HepG2 (cell line): ENCODE measurements around the gene KCND3. TPM values are rescaled to one million over a fixed set of nuclear protein-coding genes. Genes with fewer than 3 reads are reported as not detected.

ENCODE experiments used
- ATAC-seq: fragments of 200-7000 bp; cut with Tn5 transposase; 3 replicates; pipeline ENCODE4 v1.9.1; 2020; ENCODE audit warnings: mild to moderate bottlenecking, moderate library complexity
- BruUV-seq: library from RNA; stranded (reverse); fragments of 400-500 nt; replicated peaks from 2 replicates; lab custom pipeline; 2021; lab: Mats Ljungman, UMichigan
- CTCF ChIA-PET: fragments of 300-600 bp; formaldehyde crosslinking; extraction: SDS; loops from one replicate; lab custom pipeline; 2021; ENCODE audit warnings: low total read pairs, inconsistent platforms, low intra/inter-chr PET ratio; lab: Yijun Ruan, JAX
- POLR2A ChIA-PET: fragments of 350-600 bp; sonication (Branson Sonifier 250); formaldehyde crosslinking; loops from one replicate; lab custom pipeline; 2020; ENCODE audit warnings: antibody characterized with exemption, inconsistent platforms; lab: Yijun Ruan, JAX
- DNase-seq: peaks from one replicate; pipeline ENCODE4 v3.0.0-alpha.2; 2015; ENCODE audit warnings: low spot score
- FAIRE-seq: peaks from 3 replicates; lab custom pipeline; 2011; peaks lifted over from hg19 to GRCh38; lab: Jason Lieb, UNC
- H2AFZ ChIP-seq: one replicate; pipeline ENCODE4 v1.6.1; 2011; ENCODE audit warnings: low read length, inconsistent platforms
- H3K27ac ChIP-seq: fragments of 300-600 bp; 3 replicates; pipeline ENCODE4 v1.8.0; 2011; ENCODE audit warnings: mixed run types, mild to moderate bottlenecking, mixed read lengths, low read length, inconsistent platforms; ENCODE audit not compliant: insufficient read depth; ENCODE audit errors: extremely low read length
- H3K27me3 ChIP-seq, 2 experiments: fragments of 200-600 bp in 1 of 2; 2 replicates in 1 of 2; 3 replicates in 1 of 2; pipeline versions ENCODE4 v1.6.0 to v1.8.0; 2011; ENCODE audit warnings: low read length in 2 of 2, mild to moderate bottlenecking in 2 of 2, moderate library complexity in 2 of 2, inconsistent platforms in 1 of 2; ENCODE audit not compliant: insufficient read depth in 2 of 2, control insufficient read depth in 1 of 2
- H3K36me3 ChIP-seq, 2 experiments: fragments of 200-600 bp in 1 of 2; replicated peaks in 1 of 2; 2 replicates in 1 of 2; 3 replicates in 1 of 2; pipeline versions ENCODE4 v1.5.1 to v1.8.0; 2011; ENCODE audit warnings: low read length in 2 of 2, inconsistent platforms in 1 of 2; ENCODE audit not compliant: insufficient read depth in 2 of 2, control insufficient read depth in 1 of 2
- H3K4me1 ChIP-seq: 2 replicates; pipeline ENCODE4 v1.5.1; 2012; ENCODE audit warnings: low read length, inconsistent platforms; ENCODE audit not compliant: insufficient read depth
- H3K4me2 ChIP-seq: 2 replicates; pipeline ENCODE4 v1.6.0; 2011; ENCODE audit warnings: low read depth, low read length, inconsistent platforms
- H3K4me3 ChIP-seq, 3 experiments: fragments of 200-600 bp in 1 of 3; sonication (generic), shearing (Covaris generic) in 1 of 3; replicated peaks in 1 of 3; 2 replicates each; pipeline ENCODE4 v1.5.1; 2011 to 2016; ENCODE audit warnings: low read length in 3 of 3, inconsistent platforms in 2 of 3, low read depth in 2 of 3, mild to moderate bottlenecking in 2 of 3, control low read depth in 1 of 3, mixed read lengths in 1 of 3; ENCODE audit not compliant: insufficient read depth in 1 of 3
- H3K79me2 ChIP-seq: one replicate; pipeline ENCODE4 v1.6.1; 2011; ENCODE audit warnings: low read length, inconsistent platforms; ENCODE audit not compliant: insufficient read depth
- H3K9ac ChIP-seq: 2 replicates; pipeline ENCODE4 v1.6.0; 2011; ENCODE audit warnings: mild to moderate bottlenecking, low read depth, low read length, inconsistent platforms; ENCODE audit not compliant: insufficient read depth
- H3K9me3 ChIP-seq: 2 replicates; pipeline ENCODE4 v1.5.1; 2012; ENCODE audit warnings: mild to moderate bottlenecking, low read length
- H4K20me1 ChIP-seq: 2 replicates; pipeline ENCODE4 v1.6.0; 2011; ENCODE audit warnings: inconsistent platforms, mild to moderate bottlenecking, low read length, moderate library complexity; ENCODE audit not compliant: insufficient read depth
- BHLHE40 ChIP-seq: IDR thresholded peaks from 2 replicates; pipeline ENCODE4 v1.6.1; 2011; ENCODE audit warnings: low read length, improper control_type of control experiment
- EP300 ChIP-seq, 3 experiments: sonication (generic) in 1 of 3; formaldehyde crosslinking in 1 of 3; IDR thresholded peaks; 2 replicates each; pipeline versions ENCODE4 v1.5.1 to v1.6.1; 2011 to 2020; ENCODE audit warnings: low read depth in 2 of 3, low read length in 2 of 3, borderline replicate concordance in 1 of 3, improper control_type of control experiment in 1 of 3, mild to moderate bottlenecking in 1 of 3, missing genetic modification reagents in 1 of 3, moderate library complexity in 1 of 3
- FOXM1 ChIP-seq: sonication (generic); formaldehyde crosslinking; IDR thresholded peaks from 2 replicates; pipeline ENCODE4 v1.5.0; 2020; ENCODE audit warnings: missing genetic modification reagents
- GMEB1 ChIP-seq: sonication (generic); formaldehyde crosslinking; IDR thresholded peaks from 2 replicates; pipeline ENCODE4 v1.5.1; 2020; ENCODE audit warnings: missing genetic modification reagents, mild to moderate bottlenecking, borderline replicate concordance
- JUN ChIP-seq: sonication (generic); formaldehyde crosslinking; IDR thresholded peaks from 2 replicates; pipeline ENCODE4 v1.4.0; 2020; ENCODE audit warnings: mild to moderate bottlenecking, missing genetic modification reagents
- NFKBIZ ChIP-seq: IDR thresholded peaks from 2 replicates; pipeline ENCODE4 v1.6.1; 2018; ENCODE audit warnings: missing genetic modification reagents, missing compliant biosample characterization
- REL ChIP-seq: sonication (generic); formaldehyde crosslinking; conservative IDR thresholded peaks from 2 replicates; pipeline ENCODE4 v1.8.0; 2022; ENCODE audit warnings: mild to moderate bottlenecking, missing genetic modification reagents, moderate library complexity
- ZNF503 ChIP-seq: sonication (generic); formaldehyde crosslinking; IDR thresholded peaks from 2 replicates; pipeline ENCODE4 v1.4.0; 2020; ENCODE audit warnings: missing genetic modification reagents
- ZNF724P ChIP-seq: sonication (generic); formaldehyde crosslinking; IDR thresholded peaks from 2 replicates; pipeline ENCODE4 v1.8.0; 2022; ENCODE audit warnings: missing genetic modification reagents, borderline replicate concordance
- ZNF737 ChIP-seq: sonication (generic); formaldehyde crosslinking; IDR thresholded peaks from 2 replicates; pipeline ENCODE4 v1.5.0; 2020; ENCODE audit warnings: missing genetic modification reagents, mild to moderate bottlenecking, borderline replicate concordance
- ZNF878 ChIP-seq: sonication (generic); formaldehyde crosslinking; IDR thresholded peaks from 2 replicates; pipeline ENCODE4 v1.8.1; 2023; ENCODE audit warnings: mild to moderate bottlenecking, missing genetic modification reagents, moderate library complexity
- ZZZ3 ChIP-seq: sonication (generic); formaldehyde crosslinking; IDR thresholded peaks from 2 replicates; pipeline ENCODE4 v1.4.0; 2020; ENCODE audit warnings: missing genetic modification reagents, mild to moderate bottlenecking, borderline replicate concordance
- whole genome bisulfite sequencing: methylation state at CpG from one replicate; pipeline ENCODE4 v1.1.6; 2017; ENCODE audit warnings: low lambda C conversion rate; 5-methylcytosine and 5-hydroxymethylcytosine counted together
- in situ Hi-C: cut with HindIII; loops from 2 replicates; pipeline ENCODE4 v1.10.0; 2017; ENCODE audit warnings: low pct_unique_long_range_greater_than_20kb; ENCODE audit not compliant: extremely low pct_ligation_motif_present
- intact Hi-C: fragments of 100-400 bp; cut with micrococcal nuclease; formaldehyde crosslinking; loops from one replicate; pipeline ENCODE4 v1.10.0; 2022; ENCODE audit not compliant: unreplicated experiment
- polyA plus RNA-seq, 8 experiments: library from polyadenylated mRNA; depleted of rRNA in 3 of 8; stranded (reverse) in 7 of 8; unstranded in 1 of 8; fragments of >200 nt; fragmentation: Illumina TruSeq in 4 of 8; extraction: Trizol in 4 of 8; gene quantifications; 2 replicates each; pipeline versions ENCODE4 v1.2.1 to v1.2.3, GENCODE V29; 2011 to 2016; ENCODE audit warnings: low read depth in 4 of 8, missing spikeins in 1 of 8, mixed read lengths in 1 of 8; ENCODE audit not compliant: insufficient read depth in 1 of 8
- total RNA-seq, 5 experiments: library from RNA; depleted of rRNA; stranded (reverse); fragments of >200 nt; fragmentation: Illumina TruSeq; extraction: Trizol; gene quantifications; 2 replicates each; pipeline ENCODE4 v1.2.3, GENCODE V29; 2016; ENCODE audit warnings: low read depth in 1 of 5
- TF ChIP-seq, protein P1 (sequence below): sonication (generic); formaldehyde crosslinking; IDR thresholded peaks from 2 replicates; pipeline ENCODE4 v1.4.0; 2020; ENCODE audit warnings: missing genetic modification reagents, borderline replicate concordance
- TF ChIP-seq, protein P2 (sequence below): sonication (generic); formaldehyde crosslinking; IDR thresholded peaks from 2 replicates; pipeline ENCODE4 v1.8.0; 2022; ENCODE audit warnings: low read depth, missing genetic modification reagents
- TF ChIP-seq, protein P3 (sequence below): sonication (generic); formaldehyde crosslinking; IDR thresholded peaks from 2 replicates; pipeline ENCODE4 v1.5.1; 2020; ENCODE audit warnings: missing genetic modification reagents, mild to moderate bottlenecking, borderline replicate concordance

Gene KCND3
- total and polyA plus RNA-seq, 2 of the 13 experiments (the other 11 are each of a cell fraction or from before 2014, with no cell fraction given) = 0.04 TPM; not detected in 1

DNA sequence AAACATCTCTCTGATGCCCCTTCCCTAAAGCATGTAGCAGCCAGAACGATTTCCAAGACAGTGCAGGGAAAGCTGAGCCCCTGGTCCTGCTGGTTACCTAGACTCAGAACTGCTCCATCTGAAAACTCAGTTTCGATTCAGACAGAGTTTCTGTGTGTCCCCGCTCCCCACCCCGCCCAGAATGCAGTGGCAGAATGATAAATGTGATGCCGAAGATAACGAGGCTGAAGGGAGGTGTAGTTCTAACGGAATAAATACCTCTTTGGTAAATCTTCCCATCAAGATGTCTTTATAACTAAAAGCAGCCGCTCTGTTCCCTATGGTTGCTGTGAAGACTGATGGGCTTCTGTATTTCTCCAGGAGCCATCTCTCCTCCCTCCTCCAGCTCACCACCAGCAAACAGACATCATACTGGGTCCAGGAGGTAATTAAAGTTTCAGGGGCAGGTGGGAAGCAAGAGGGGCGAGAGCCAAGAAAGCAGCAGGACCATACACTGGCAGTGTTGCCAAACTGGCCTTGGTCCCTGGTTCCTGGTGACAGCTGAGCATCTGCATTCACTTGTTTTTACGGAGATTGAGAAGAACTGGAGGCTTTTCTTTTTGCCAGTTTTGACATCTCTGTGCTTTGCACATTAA lies 156.8 kb downstream of the KCND3 start:
- ATAC-seq = no peak
- peaks cover 0 to 7% of the 10 kb centered on the region in 2 experiments; a peak in 1 of 5 replicates for H3K27me3 ChIP-seq
- H4K20me1 ChIP-seq = no peaks in the 10 kb centered on the region
- no peaks in the 10 kb centered on the region for H3K4me1 ChIP-seq
- 2% methylated on average over 10 of the region's 10 CpGs for WGBS
- in situ Hi-C loops = no loop called here
- CTCF ChIA-PET = no interaction called here
- H3K79me2 ChIP-seq = no peaks in the 10 kb centered on the region
- no peak overlapping the region for H2AFZ ChIP-seq
- no TSS peak for BruUV-seq
- no peak overlapping the region for H3K9ac ChIP-seq
- no peaks in the 10 kb centered on the region for H3K36me3 ChIP-seq
- DNase-seq = no peak
- intact Hi-C loops = no loop called here
- no peak overlapping the region for H3K27ac ChIP-seq
- no peak for FAIRE-seq
- H3K4me2 ChIP-seq = no peak overlapping the region
- POLR2A ChIA-PET = no interaction called here
- H3K9me3 ChIP-seq = no peaks in the 10 kb centered on the region
- H3K4me3 ChIP-seq = no peak overlapping the region
- no peak for TF ChIP-seq JUN (CRISPR knock-in tag)
- no peak for TF ChIP-seq ZNF878 (CRISPR knock-in tag)
- no peak for TF ChIP-seq ZNF724P (CRISPR knock-in tag)
- no peak for TF ChIP-seq ZZZ3 (CRISPR knock-in tag)
- no peak for TF ChIP-seq EP300 (IDR thresholded peaks at IDR 0.05; ENCODE audit: low read depth in 2 of 2, low read length in 2 of 2)
- TF ChIP-seq EP300 (CRISPR knock-in tag; IDR thresholded peaks at IDR 0.05; ENCODE audit: borderline replicate concordance) = no peak
- no peak for TF ChIP-seq GMEB1 (CRISPR knock-in tag)
- TF ChIP-seq BHLHE40 = no peak
- TF ChIP-seq FOXM1 (CRISPR knock-in tag) = no peak
- TF ChIP-seq, protein P1, sequence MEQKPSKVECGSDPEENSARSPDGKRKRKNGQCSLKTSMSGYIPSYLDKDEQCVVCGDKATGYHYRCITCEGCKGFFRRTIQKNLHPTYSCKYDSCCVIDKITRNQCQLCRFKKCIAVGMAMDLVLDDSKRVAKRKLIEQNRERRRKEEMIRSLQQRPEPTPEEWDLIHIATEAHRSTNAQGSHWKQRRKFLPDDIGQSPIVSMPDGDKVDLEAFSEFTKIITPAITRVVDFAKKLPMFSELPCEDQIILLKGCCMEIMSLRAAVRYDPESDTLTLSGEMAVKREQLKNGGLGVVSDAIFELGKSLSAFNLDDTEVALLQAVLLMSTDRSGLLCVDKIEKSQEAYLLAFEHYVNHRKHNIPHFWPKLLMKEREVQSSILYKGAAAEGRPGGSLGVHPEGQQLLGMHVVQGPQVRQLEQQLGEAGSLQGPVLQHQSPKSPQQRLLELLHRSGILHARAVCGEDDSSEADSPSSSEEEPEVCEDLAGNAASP (CRISPR knock-in tag) = no peak
- TF ChIP-seq ZNF737 = no peak
- TF ChIP-seq, protein P2, sequence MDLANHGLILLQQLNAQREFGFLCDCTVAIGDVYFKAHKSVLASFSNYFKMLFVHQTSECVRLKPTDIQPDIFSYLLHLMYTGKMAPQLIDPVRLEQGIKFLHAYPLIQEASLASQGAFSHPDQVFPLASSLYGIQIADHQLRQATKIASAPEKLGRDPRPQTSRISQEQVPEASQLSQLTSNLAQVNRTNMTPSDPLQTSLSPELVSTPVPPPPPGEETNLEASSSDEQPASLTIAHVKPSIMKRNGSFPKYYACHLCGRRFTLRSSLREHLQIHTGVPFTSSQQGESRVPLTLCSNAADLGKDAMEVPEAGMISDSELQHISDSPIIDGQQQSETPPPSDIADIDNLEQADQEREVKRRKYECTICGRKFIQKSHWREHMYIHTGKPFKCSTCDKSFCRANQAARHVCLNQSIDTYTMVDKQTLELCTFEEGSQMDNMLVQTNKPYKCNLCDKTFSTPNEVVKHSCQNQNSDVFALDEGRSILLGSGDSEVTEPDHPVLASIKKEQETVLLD (CRISPR knock-in tag) = no peak
- TF ChIP-seq NFKBIZ (CRISPR knock-in tag) = no peak
- TF ChIP-seq, protein P3, sequence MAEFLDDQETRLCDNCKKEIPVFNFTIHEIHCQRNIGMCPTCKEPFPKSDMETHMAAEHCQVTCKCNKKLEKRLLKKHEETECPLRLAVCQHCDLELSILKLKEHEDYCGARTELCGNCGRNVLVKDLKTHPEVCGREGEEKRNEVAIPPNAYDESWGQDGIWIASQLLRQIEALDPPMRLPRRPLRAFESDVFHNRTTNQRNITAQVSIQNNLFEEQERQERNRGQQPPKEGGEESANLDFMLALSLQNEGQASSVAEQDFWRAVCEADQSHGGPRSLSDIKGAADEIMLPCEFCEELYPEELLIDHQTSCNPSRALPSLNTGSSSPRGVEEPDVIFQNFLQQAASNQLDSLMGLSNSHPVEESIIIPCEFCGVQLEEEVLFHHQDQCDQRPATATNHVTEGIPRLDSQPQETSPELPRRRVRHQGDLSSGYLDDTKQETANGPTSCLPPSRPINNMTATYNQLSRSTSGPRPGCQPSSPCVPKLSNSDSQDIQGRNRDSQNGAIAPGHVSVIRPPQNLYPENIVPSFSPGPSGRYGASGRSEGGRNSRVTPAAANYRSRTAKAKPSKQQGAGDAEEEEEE (CRISPR knock-in tag) = no peak
- no peak for TF ChIP-seq ZNF503 (CRISPR knock-in tag)
- TF ChIP-seq REL (CRISPR knock-in tag) = no peak
